Brain microvascular endothelial cell (primary cell): ENCODE results near the gene TSPO.

ENCODE experiments used
- DNase-seq: peaks from one replicate; pipeline ENCODE4 v3.0.0-alpha.2; 2020
- H3K27ac ChIP-seq: fragments of 250-450 bp; sonication (Bioruptor Pico); 2 replicates; pipeline ENCODE4 v1.5.1; 2020; ENCODE audit warnings: mild to moderate bottlenecking, moderate library complexity
- H3K27me3 ChIP-seq: fragments of 250-450 bp; sonication (Bioruptor Pico); replicated peaks from 2 replicates; pipeline ENCODE4 v1.5.1; 2020; ENCODE audit warnings: mild to moderate bottlenecking
- H3K36me3 ChIP-seq: fragments of 250-450 bp; sonication (Bioruptor Pico); replicated peaks from 2 replicates; pipeline ENCODE4 v1.5.1; 2020; ENCODE audit warnings: mild to moderate bottlenecking
- H3K4me3 ChIP-seq: 2 replicates; pipeline ENCODE4 v1.5.1; 2011; ENCODE audit warnings: low read depth, mild to moderate bottlenecking, control low read depth, low read length, moderate library complexity
- CTCF ChIP-seq: IDR thresholded peaks from 2 replicates; pipeline ENCODE4 v1.5.1; 2011; ENCODE audit warnings: low read depth, mild to moderate bottlenecking, moderate library complexity, low read length, control low read depth, inconsistent platforms; ENCODE audit errors: missing control alignments
- in situ Hi-C: cut with HindIII; loops from 2 replicates; pipeline ENCODE4 v1.10.0; 2017; ENCODE audit warnings: low sequenced_read_pairs, low pct_ligation_motif_present

TSPO gene

DNA sequence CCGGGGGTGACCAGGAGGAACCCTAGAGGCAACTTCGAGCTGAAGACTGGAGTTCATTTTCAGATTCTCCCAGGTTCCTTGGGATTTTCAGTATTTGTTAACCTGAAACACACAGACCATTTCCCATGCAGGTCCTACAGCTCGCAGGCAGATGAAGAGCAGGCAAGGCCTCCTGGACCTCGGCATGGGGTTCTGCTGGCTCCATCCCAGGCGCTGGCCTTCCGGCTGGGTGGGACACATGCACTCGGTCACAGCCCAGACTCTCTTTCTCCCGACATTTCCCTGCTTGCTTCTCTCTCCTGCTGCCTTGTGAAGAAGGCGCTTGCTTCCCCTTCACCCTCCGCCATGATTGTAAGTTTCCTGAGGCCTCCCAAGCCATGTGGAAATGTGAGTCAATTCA lies 51.0 kb downstream of the TSPO start:
- in situ Hi-C loops = no loop called here

GRCh38 chr22:43202756-43203410 lies 51.5 kb downstream of the TSPO start:
- no peaks in the 10 kb centered on the region for H3K27me3 ChIP-seq
- no peak for TF ChIP-seq CTCF
- H3K4me3 ChIP-seq = no peak overlapping the region
- no peaks in the 10 kb centered on the region for H3K36me3 ChIP-seq
- no peak for DNase-seq
- no peak overlapping the region for H3K27ac ChIP-seq
- in situ Hi-C loops = no loop called here

More for the DNA sequence above, 51.0 kb downstream of the TSPO start:
- Histone ChIP-seq H3K4me3 (no peak overlapping the region), H3K27me3 (no peaks in the 10 kb centered on the region), H3K36me3 (no peaks in the 10 kb centered on the region), H3K27ac (no peak overlapping the region)
- TF ChIP-seq CTCF = no peak
- DNase-seq = no peak

- Histone ChIP-seq H3K4me3 (no peak overlapping the region), H3K27me3 (no peaks in the 10 kb centered on the region), H3K36me3 (no peaks in the 10 kb centered on the region), H3K27ac (no peak overlapping the region)
- in situ Hi-C loops = no loop called here
- TF ChIP-seq CTCF = no peak
- no peak for DNase-seq
Measured at GRCh38 chr22:43203471-43203981, 52.2 kb downstream of the TSPO start.

DNA sequence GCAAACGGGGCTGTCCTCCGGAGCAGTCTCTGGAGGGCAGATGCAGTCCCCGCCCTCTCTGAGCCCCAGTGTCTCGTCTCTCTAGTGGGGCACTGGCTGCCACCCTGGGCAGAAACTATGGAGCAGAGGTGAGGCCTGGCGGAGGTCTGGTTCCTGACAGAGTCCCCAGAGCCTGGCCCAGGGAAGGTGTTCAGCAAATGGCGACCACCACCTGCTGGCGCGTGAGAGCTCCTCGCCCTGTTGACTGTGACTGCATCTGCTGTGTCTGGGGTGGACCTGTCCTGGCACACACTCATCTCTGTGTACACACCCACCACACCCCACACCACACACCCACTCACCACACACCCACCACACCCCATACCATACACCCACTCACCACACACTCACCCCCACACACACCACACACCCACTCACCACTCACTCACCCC lies 53.9 kb downstream of the TSPO start:
- Histone ChIP-seq H3K4me3 (no peak overlapping the region), H3K27ac (no peak overlapping the region), H3K36me3 (no peaks in the 10 kb centered on the region), H3K27me3 (no peaks in the 10 kb centered on the region)
- in situ Hi-C loops = no loop called here
- TF ChIP-seq CTCF = no peak
- no peak for DNase-seq

DNA sequence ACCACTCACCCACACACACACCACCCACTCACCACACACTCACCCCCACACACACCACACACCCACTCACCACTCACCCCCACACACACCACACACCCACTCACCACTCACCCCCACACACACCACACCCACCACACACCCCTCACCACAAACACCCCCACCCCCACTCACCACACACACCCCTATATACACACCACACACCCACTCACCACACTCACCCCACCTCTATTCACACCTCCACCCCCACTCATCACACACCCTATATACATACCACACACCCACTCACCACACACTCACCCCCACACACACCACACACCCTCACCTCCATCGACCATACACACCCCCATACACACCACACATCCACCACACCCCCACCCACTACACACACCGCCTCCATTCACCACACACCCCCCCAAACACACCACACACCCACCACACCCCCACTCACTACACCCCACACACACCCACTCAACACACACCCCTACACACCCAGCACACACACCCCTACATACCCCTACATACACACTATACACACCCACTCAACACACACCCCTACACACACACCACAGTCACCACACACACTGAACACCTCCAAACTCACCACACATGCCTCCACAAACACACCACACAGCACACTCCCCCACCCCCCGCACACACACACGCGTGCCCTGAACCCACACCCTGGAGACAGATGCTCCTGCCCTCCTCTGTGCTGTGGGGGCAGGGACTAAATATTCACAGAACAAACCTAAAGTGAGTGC lies 54.6 kb downstream of the TSPO start:
- TF ChIP-seq CTCF = no peak
- Histone ChIP-seq H3K4me3 (no peak overlapping the region), H3K27ac (no peak overlapping the region), H3K36me3 (no peaks in the 10 kb centered on the region), H3K27me3 (no peaks in the 10 kb centered on the region)
- in situ Hi-C loops = no loop called here
- DNase-seq = no peak
